ENCODE data around the gene TUBB2A.
"Not testable (repeated sequence)": the region's sequence is repeated elsewhere in the genome, so short reads cannot be mapped to it uniquely, and the experiment has no call there.

Gene TUBB2A

DNA sequence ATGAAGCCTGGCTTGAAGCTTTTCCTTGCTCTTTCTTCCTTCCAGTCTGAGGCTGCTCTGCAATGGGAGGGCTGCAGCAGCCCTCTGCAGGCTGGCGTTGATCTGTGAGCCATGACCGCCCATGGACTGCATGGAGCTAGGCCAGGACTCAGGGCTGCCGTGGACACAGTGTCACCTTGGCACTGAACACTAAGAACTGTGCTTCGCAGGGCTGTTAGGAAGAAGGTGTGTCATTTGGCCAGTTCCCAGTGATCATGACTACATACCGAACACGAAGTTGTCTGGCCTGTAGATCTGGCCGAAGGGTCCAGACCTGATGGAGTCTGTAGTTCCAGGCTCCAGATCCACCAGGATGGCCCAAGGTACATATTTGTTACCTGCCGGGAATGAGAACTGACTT lies 21.3 kb upstream of the TUBB2A start:
- not testable (repeated sequence) for DNase-seq

GRCh38 chr6:3176562-3177355 lies 19.4 kb upstream of the TUBB2A start:
- DNase-seq, result peak in 1 of 3 experiments; percentile 29

- DNase-seq, result no peak
Observed at GRCh38 chr6:3175715-3176402, 18.5 kb upstream of the TUBB2A start.

- DNase-seq, result not testable (repeated sequence)
Observed at GRCh38 chr6:3173636-3174089, 16.3 kb upstream of the TUBB2A start.

DNA sequence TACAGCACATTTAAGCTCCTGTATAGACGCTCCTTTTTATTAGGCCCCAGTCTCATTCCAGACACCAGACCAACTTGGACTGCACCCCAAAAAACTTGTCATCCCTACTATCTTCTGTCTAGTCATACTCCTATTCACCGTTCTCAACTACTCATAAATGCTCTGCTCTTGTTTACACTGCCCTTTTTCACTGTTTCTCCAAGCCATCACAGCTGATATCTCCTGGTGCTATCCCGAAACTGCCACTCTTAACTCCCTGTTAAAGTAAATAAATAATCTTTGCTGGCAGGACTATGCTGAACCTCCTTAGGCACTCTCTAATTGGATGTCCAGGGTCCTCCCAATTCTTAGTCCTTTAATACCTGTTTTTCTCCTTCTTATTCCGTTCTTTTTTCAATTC lies 15.4 kb upstream of the TUBB2A start:
- DNase-seq, result not testable (repeated sequence)

- DNase-seq, result not testable (repeated sequence)
Observed at GRCh38 chr6:3171313-3172175, 14.2 kb upstream of the TUBB2A start.

GRCh38 chr6:3170676-3171075 lies 13.3 kb upstream of the TUBB2A start:
- not testable (repeated sequence) for DNase-seq

DNA sequence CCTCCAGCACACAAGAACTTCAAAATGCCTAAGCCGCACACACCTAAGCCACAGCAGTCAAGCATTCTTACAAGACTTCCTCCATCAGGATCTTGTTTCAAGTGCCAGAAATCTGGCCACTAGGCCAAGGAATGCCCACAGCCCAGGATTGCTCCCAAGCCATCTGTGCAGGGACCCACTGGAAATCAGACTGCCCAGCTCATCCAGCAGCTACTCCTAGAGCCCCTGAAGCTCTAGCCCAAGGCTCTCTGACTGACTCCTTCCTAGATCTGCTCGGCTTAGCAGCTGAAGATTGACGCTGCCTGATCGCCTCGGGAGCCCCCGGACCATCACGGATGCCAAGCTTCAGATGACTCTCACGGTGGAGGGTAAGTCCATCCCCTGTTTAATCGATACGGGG lies 10.7 kb upstream of the TUBB2A start:
- DNase-seq, result not testable (repeated sequence)

DNA sequence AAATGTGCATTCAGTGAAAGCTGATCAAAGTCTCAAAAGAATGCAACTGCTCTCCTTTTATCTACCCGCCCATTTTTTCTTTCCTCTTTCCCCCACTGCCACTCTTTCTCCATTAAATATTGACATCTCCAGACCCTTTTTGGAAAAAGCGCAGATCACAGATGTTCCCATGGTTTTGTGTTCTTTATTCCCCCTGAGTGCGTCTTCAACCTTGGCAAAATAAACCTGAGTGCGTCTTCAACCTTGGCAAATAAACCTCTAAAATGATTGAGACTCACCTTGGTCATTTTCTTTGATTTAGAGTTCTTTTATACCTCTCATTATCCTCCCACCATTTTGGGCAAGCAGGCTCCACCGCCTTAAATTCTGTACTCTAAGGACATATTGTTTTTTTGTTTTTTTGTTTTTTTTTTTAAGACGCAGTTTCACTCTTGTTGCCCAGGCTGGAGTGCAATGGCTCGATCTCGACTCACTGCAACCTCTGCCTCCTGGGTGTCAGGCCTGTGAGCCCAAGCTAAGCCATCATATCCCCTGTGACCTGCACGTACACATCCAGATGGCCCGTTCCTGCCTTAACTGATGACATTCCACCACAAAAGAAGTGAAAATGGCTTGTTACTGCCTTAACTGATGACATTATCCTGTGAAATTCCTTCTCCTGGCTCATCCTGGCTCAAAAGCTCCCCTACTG lies 9.3 kb upstream of the TUBB2A start:
- DNase-seq, result not testable (repeated sequence)

DNA sequence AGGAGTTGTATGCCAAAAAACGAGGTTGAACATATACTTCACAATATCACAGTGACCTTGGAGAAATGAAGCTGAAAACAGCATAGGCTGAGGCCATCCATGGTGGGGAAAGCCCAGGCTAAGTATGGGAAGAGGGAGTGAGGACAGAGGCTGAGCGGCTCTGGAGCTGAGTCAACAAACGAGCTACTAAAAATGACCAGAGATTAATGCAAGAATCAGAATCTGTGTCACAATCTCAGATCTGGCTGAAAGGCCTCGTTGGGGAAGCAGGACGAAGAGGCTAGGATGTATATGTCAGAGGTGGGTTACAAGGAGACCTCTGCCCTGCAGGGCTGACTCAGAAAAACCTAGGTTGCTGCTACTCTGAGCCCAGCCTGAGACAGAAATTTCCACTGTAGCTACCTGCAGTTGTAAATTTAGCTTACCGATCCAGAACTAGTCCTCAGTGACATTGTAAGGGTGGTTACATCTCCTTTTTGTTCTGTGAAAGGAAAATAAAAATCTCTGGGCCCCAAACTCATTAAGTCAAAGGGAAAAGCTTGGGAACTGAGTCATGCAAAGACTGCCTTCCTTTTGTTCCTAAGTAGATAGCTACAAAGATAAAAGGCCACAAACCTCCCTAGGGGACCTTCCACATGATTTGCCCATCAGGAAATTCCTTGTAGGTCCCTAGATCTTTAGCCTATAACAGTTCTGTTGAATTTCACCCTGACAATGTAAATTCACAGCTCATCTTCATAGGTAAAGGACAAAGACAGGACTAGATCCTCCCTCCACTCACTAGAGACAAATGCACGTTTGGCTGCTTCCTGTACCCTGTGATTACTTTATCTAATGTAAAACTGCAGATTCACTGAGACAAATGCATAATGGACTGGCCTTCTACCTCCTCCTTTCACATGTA lies 8.5 kb upstream of the TUBB2A start:
- DNase-seq, result no peak

- no peak for DNase-seq
Observed at GRCh38 chr6:3164388-3164787, 7.0 kb upstream of the TUBB2A start.

DNA sequence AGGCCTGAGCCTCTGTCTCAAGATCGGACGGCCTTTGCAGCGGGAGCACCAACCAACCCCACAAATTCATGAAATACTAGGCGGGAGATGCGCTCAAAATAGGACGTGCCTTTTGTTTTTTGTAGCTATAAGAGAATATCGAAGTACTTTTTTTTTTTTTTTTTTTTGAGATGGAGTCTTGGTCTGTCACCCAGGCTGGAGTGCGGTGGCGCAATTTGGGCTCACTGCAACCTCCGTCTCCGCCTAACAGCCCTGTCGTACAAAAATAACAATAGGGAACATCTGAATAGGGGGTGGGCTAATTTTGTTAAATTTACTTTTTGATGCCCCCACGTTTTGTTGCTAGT lies 5.9 kb upstream of the TUBB2A start:
- DNase-seq, result no peak

DNA sequence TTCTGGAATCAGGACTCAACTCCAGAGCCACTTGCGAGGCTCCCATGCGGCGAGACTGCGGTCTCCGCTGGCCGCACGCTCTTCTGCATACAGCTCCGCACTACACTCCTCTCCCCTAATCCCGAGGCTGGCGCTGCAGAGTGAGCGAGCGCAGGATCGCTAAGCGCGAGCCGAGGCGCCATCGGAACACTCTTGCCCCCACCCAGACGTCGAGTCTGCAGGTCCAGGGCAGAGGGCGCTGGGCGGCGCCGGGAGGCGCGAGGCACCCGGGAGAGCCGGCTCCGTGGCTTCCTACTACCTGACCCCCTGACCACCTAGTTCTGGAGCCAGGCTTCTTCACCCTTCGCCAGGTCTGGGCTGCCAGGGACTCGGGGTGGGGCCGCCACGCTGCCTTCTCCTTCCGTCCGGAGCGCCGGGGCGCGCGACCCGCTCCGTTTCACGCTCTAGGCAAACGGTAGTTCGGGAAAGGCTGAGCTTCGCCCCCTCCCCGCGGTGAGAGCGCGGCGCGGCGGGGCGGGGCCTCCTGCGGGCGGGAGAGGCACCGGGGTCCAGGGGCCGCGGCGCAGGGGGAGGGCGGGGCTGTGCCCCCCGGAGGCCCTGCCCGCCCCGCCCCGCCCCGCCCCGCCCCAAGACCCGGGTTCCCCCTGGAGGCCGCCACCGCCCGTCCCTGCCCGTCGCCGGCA lies 5.4 kb upstream of the TUBB2A start:
- peak; percentile 74 to 94 (median 93) for DNase-seq

GRCh38 chr6:3162067-3162497 lies 4.7 kb upstream of the TUBB2A start:
- no peak for DNase-seq

GRCh38 chr6:3159805-3160781 lies 2.7 kb upstream of the TUBB2A start:
- peak in 2 of 3 experiments; percentile 77 to 88 for DNase-seq

- peak in 2 of 3 experiments; percentile 63 to 67 for DNase-seq
Observed at GRCh38 chr6:3156184-3157130, 887 bp downstream of the TUBB2A start.

DNA sequence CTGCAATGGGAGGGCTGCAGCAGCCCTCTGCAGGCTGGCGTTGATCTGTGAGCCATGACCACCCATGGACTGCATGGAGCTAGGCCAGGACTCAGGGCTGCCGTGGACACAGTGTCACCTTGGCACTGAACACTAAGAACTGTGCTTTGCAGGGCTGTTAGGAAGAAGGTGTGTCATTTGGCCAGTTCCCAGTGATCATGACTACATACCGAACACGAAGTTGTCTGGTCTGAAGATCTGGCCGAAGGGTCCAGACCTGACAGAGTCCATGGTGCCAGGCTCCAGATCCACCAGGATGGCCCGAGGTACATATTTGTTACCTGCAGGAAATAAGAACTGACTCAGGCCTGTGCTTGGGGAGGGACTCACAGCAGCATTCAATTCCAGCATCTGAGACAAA lies 1.9 kb downstream of the TUBB2A start:
- DNase-seq, result not testable (repeated sequence)

GRCh38 chr6:3152689-3153088 lies 4.7 kb downstream of the TUBB2A start:
- no peak for DNase-seq
